Breast epithelium (tissue), 4 donors: ENCODE results near the gene INPP5K. TPM values are rescaled to one million over a fixed set of nuclear protein-coding genes. Genes with fewer than 3 reads are reported as not detected.

Experiments
- DNase-seq, 2 donors: peaks; one replicate each; pipeline ENCODE4 v3.0.0-alpha.2; 2019; ENCODE audit warnings: low spot score in 2 of 2
- H3K27ac ChIP-seq, 2 donors: fragments of 200-600 bp; sonication (generic) in 1 of 2; one replicate each; pipeline ENCODE4 v1.5.1; 2016 to 2019; ENCODE audit warnings: mild to moderate bottlenecking in 1 of 2
- H3K27me3 ChIP-seq, 2 donors: fragments of 200-600 bp; sonication (generic) in 1 of 2; one replicate each; pipeline versions ENCODE4 v1.5.1 to v1.6.0; 2017 to 2019; ENCODE audit warnings: control low read depth in 1 of 2, mild to moderate bottlenecking in 1 of 2
- H3K36me3 ChIP-seq: fragments of 200-600 bp; one replicate; pipeline ENCODE4 v1.5.1; 2019
- H3K4me1 ChIP-seq, 2 donors: fragments of 200-600 bp; sonication (generic); one replicate each; pipeline ENCODE4 v1.5.1; 2016 to 2019; ENCODE audit warnings: control low read depth in 1 of 2
- H3K4me3 ChIP-seq, 3 donors: fragments of 200-600 bp; sonication (generic); 1 replicate in 2 of 3; 2 replicates in 1 of 3; pipeline ENCODE4 v1.5.1; 2016 to 2019; ENCODE audit warnings: mild to moderate bottlenecking in 3 of 3, moderate library complexity in 2 of 3
- H3K9me3 ChIP-seq, 2 donors: fragments of 200-600 bp; sonication (generic) in 1 of 2; one replicate each; pipeline ENCODE4 v1.5.1; 2016 to 2019; ENCODE audit warnings: control low read depth in 1 of 2
- CTCF ChIP-seq, 3 donors: fragments of 450-650 bp; IDR thresholded peaks; one replicate each; pipeline ENCODE4 v1.5.1; 2016 to 2017; ENCODE audit warnings: antibody characterized with exemption in 3 of 3, mild to moderate bottlenecking in 3 of 3, moderate library complexity in 3 of 3
- POLR2A ChIP-seq: fragments of 450-650 bp; IDR thresholded peaks from one replicate; pipeline ENCODE4 v1.6.1; 2016; ENCODE audit warnings: antibody characterized with exemption, mild to moderate bottlenecking, moderate library complexity
- POLR2AphosphoS5 ChIP-seq, 3 donors: sonication (generic); formaldehyde crosslinking; IDR thresholded peaks; one replicate each; pipeline ENCODE4 v1.6.1; 2017; ENCODE audit warnings: antibody characterized with exemption in 3 of 3
- intact Hi-C: fragments of 100-400 bp; cut with DNase I; formaldehyde crosslinking; loops from one replicate; pipeline ENCODE4 v1.15.1; 2023; ENCODE audit warnings: low total_unique reads
- total RNA-seq, 3 donors: library from RNA; depleted of rRNA; stranded (reverse); fragments of >200 nt; gene quantifications; one replicate each; pipeline ENCODE4 v1.1.0, GENCODE V29; 2016

INPP5K gene
- total RNA-seq, 3 donors from 2014 or later = 75.2 to 177 (median 88.8) TPM

GRCh38 chr17:1553354-1554266, 37.2 kb upstream of the INPP5K start:
- no peak overlapping the region for H3K27ac ChIP-seq
- no peaks in the 10 kb centered on the region for H3K36me3 ChIP-seq

GRCh38 chr17:1552932-1553331, 36.5 kb upstream of the INPP5K start:
- Histone ChIP-seq H3K4me1 (no peaks in the 10 kb centered on the region), H3K27me3 (no peaks in the 10 kb centered on the region), H3K4me3 (no peak overlapping the region), H3K27ac (no peak overlapping the region), H3K36me3 (no peaks in the 10 kb centered on the region), H3K9me3 (no peaks in the 10 kb centered on the region)
- DNase-seq = no peak
- TF ChIP-seq POLR2AphosphoS5 (IDR thresholded peaks at IDR 0.05) (no peak), CTCF (IDR thresholded peaks at IDR 0.05) (no peak), POLR2A (no peak)
- intact Hi-C loops = no loop called here

More at GRCh38 chr17:1553354-1554266, 37.2 kb upstream of the INPP5K start:
- H3K4me1 ChIP-seq = no peaks in the 10 kb centered on the region
- H3K9me3 ChIP-seq = no peaks in the 10 kb centered on the region
- H3K4me3 ChIP-seq = no peak overlapping the region
- no peak for DNase-seq
- intact Hi-C loops = no loop called here
- H3K27me3 ChIP-seq = no peaks in the 10 kb centered on the region
- TF ChIP-seq POLR2AphosphoS5 (IDR thresholded peaks at IDR 0.05) = no peak
- TF ChIP-seq POLR2A = no peak
- TF ChIP-seq CTCF (IDR thresholded peaks at IDR 0.05) = no peak

- TF ChIP-seq POLR2A (no peak), CTCF (IDR thresholded peaks at IDR 0.05) (no peak), POLR2AphosphoS5 (IDR thresholded peaks at IDR 0.05) (no peak)
- H3K9me3 ChIP-seq = no peaks in the 10 kb centered on the region
- H3K27me3 ChIP-seq = no peaks in the 10 kb centered on the region
- H3K36me3 ChIP-seq = no peaks in the 10 kb centered on the region
- H3K4me1 ChIP-seq = no peaks in the 10 kb centered on the region
- H3K27ac ChIP-seq = no peak overlapping the region
- intact Hi-C loops = no loop called here
- no peak overlapping the region for H3K4me3 ChIP-seq
- no peak for DNase-seq
These were observed 35.3 kb upstream of the INPP5K start for GRCh38 chr17:1551741-1552140.

- Histone ChIP-seq H3K27me3 (no peaks in the 10 kb centered on the region), H3K36me3 (no peaks in the 10 kb centered on the region), H3K9me3 (no peaks in the 10 kb centered on the region), H3K4me1 (no peaks in the 10 kb centered on the region), H3K4me3 (no peak overlapping the region), H3K27ac (no peak overlapping the region)
- no peak for DNase-seq
- TF ChIP-seq POLR2AphosphoS5 (IDR thresholded peaks at IDR 0.05) (no peak), POLR2A (no peak), CTCF (IDR thresholded peaks at IDR 0.05) (no peak)
- intact Hi-C loops = no loop called here
These were observed 31.6 kb upstream of the INPP5K start for GRCh38 chr17:1548032-1548431.

GRCh38 chr17:1546292-1546922, 30.0 kb upstream of the INPP5K start:
- Histone ChIP-seq H3K4me1 (no peaks in the 10 kb centered on the region), H3K36me3 (no peaks in the 10 kb centered on the region)
- intact Hi-C loops = no loop called here

More at GRCh38 chr17:1546292-1546922, 30.0 kb upstream of the INPP5K start:
- no peak overlapping the region for H3K27ac ChIP-seq
- no peak for TF ChIP-seq POLR2AphosphoS5 (IDR thresholded peaks at IDR 0.05)
- no peak for TF ChIP-seq POLR2A
- TF ChIP-seq CTCF (IDR thresholded peaks at IDR 0.05) = no peak
- no peaks in the 10 kb centered on the region for H3K9me3 ChIP-seq
- H3K4me3 ChIP-seq = no peak overlapping the region
- DNase-seq = no peak
- no peaks in the 10 kb centered on the region for H3K27me3 ChIP-seq
